HG02759 (cell line): ENCODE measurements around the gene LRG1.
"Not testable (repeated sequence)": the region's sequence is repeated elsewhere in the genome, so short reads cannot be mapped to it uniquely, and the experiment has no call there.

Source experiments
- ATAC-seq: cut with Tn5 transposase; IDR thresholded peaks from one replicate; pipeline ENCODE4 v1.9.1; 2021; ENCODE audit warnings: mild to moderate bottlenecking, moderate library complexity; ENCODE audit not compliant: unreplicated experiment

LRG1 gene

DNA sequence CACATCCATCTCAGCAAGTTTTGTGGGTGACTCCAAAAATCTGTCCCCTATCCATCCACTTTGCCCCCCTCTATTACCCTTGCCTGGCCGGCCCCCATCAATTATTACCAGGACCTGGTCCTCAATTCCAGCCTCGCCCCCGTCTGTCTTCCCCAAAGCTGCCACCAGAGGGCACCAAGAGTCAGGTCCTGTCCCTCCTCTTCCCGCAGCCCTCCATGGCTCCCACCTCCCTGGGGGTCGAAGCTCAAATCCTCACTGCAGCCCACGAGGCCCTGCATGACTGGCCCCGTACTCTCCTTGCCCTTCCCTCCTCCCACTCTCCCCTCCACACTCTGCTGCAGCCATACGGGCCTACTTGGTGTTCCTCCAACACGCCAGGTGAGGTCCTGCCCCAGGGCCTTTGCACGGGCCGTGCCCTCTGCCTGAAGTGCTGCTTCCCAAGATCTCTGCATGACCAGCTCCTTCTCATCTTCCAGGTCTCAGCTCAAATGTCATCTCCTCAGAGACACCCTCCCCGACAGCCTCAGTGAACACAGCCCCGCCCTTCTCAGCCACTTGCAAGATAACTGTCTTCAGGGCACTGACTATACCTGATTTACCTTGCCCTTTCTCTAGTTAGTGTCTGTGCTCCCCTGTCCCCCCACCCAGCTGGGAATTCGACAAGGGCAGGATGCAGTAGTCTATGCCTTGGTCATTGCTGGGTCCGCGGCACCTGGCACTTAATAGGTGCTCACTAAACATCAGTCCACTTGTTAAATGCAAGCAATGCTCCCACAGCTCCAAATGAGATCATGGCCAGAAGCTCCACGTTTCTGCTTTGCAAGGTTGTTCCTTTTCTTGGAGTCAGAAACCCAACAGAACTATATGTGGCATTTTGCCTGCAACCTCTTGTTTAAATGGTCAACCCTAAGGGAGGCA lies 36.4 kb upstream of the LRG1 start:
- ATAC-seq, result no peak

DNA sequence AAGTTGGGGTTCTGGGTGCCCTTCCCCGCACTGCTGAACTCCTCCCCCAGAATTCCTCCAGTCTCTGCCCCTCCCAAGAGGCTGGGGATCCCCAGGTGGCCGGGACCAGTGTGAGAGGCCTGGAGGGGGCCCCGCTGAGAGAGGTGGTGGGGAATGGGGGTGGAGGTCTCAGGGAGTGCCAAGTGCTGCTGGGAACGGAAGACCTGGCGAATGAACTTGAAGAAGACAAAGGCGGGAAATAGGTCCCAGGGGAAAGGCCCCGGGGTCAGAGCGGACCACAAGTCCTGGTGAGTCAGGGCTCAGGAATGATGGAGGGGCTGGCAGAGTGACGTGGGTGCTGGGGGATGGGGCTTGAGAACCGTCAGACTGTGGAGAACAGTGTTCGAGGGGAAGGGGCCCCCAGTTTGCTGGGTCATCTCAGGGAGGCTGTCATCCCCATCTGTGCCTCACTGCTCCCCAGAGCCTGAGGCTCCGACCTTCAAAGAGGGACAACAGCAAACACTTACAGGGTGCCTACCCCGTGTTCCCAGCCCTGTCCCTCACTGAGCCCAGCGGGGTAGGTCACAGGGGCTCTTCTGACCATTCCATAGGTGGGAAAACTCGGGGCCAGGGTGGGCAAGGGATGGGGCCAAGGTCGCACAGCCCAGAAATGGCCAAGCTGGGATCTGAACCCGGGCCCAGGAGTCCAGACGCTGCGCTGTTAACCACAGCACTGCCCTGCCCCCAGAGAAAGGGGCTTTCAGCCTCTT lies 35.6 kb upstream of the LRG1 start:
- ATAC-seq, result no peak

DNA sequence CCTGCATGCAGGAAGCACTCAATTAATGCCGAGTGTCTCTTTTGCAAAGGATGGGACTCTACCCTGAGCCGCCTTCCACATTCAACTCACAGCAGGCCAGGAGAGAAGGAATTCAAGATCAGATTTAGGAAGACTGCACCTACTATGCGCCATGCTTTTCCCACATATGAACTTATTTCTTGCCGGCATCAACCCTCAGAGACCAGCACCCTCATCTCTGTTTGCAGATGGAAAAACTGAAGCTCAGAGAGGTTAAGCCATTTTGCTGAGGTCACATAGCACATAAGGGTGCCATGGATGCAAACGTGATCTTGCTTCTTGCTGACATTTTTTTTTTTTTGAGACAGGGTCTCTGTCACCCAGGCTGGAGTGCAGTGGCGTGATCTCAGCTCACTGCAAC lies 33.8 kb upstream of the LRG1 start:
- no peak for ATAC-seq

DNA sequence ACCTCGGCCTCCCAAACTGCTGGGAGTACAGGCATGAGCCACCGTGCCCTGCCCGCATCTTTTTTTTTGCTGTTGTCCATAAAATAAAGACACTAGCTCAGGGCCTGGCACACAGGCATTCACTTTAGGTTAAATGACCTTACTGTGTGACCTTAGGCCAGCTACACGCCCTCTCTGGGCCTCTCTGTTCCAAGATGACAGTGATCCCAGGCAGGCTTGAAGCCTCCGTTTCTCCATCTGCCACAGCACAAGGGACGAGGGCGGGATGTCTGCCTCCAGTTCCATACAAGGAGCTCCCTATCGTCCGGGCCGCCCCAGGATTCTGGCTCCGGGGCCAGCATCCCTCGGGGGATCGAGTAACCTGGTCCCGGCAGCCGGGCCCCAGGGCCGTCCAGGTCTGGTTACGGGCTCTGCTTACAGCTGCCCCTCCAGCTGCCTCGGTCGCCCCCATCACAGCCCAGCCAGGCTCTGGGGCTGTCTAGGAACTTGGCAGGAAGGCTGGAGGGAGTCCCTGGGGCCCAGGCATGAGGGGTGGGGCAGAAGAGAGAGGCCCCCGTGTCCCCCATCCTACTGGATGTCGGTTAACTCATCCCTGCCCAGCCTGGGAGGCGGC lies 31.6 kb upstream of the LRG1 start:
- no peak for ATAC-seq

DNA sequence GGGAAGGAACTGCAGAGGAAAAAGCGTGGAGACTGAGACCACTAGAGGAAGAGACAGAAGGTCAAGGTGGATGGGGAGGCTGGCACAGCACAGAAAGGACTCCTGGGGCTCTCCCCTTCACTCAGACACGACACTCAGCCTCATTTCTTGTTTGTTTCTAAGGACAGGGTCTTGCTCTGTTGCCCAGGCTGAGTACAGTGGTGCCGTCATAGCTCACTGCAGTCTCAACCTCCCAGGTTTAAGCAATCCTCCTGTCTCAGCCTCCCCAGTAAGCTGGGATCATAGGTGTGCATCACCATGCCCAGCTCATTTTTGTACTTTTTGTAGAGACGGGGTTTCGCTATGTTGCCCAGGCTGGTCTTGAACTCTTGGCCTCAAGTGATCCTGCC lies 31.1 kb upstream of the LRG1 start:
- ATAC-seq, result no peak

DNA sequence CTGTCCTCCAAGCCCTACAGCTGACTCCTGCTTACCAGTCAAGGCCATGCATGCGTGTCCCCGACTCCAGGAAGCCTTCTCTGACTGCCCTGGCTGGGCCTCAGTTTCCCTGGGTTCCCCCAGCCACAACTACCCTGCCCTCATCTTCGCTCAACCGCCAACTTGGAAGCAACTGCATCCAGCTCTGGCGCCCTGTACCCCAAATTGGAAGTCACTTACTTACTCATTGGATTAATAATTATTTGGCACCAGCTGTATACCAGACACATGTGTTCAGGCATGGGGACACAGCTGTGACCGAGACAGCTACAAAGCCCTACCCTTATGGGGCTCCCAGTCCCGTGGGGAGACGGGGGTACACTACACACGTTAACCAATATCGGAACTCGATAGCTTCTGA lies 30.6 kb upstream of the LRG1 start:
- ATAC-seq, result no peak

DNA sequence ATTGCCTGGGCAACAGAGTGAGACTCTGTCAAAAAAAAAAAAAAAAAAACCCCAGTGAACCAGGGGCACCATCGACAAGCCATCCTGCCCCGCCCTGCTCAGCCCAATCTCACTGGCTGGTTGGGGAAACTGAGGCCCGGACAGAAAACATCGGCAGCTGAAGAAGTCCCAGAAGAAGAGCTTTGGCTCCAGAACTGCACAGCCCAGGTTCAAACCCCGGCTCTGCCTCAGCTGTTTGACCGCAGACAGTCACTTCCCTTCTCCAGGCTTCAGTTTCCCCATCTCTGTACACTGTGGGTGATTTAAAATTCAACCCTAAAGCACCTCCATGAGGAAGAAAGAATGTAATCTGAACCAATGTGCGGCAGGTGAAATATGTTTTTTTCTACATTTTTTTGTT lies 29.1 kb upstream of the LRG1 start:
- no peak for ATAC-seq

DNA sequence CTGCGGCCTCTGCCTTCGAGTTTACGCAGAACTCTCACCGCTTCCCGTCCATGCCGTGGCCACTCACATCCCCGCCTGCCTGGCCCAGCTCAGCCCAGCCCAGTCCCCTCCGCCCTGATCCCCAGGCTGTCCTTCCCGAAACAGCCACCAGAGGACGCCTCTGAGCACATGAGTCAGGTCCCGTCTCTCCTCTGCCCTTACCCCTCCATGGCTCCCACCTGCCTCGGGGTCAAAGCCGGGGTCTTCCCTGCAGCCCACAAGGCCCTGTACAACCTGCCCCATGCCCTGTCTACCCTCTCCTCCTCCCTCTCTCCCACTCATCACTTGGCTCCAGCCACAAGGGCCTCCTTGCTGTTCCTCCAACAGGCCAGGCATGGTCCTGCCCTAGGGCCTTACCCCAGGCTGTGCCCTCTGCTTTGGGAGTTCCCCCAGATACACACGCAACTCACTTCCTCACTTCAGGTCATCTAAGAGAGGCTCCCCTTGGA lies 27.8 kb upstream of the LRG1 start:
- ATAC-seq, result no peak

DNA sequence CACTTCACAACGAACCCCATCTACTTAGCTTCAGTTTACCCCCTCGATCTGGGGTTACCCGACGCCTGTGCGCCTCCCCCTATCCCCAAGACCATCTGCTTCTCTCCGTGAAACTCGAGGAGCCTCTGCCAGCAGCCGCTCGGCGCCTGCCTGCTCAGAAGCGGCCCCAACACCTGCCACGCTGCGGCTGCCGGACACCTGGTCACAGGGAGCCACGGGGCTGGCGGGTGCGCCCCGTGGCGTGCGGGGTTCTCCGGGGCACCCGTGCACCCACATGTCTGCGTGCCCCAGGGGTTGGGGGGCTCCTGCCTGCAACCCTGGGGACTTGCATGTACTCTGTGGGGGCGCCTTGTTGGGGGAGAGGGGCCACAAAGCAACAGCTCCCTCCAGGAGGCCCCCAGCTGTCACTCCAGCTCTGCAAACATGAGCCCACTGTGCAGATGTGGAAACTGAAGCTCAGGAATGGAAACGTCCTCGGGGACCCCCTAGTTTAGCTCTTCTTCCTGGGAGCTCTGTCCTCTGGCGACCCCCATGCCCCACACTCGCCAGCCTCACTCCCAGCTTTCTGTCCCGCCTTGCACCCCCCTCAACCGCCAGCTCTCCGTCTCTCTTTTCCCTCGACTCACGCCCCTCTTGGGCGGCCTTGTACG lies 26.7 kb upstream of the LRG1 start:
- ATAC-seq, result no peak

DNA sequence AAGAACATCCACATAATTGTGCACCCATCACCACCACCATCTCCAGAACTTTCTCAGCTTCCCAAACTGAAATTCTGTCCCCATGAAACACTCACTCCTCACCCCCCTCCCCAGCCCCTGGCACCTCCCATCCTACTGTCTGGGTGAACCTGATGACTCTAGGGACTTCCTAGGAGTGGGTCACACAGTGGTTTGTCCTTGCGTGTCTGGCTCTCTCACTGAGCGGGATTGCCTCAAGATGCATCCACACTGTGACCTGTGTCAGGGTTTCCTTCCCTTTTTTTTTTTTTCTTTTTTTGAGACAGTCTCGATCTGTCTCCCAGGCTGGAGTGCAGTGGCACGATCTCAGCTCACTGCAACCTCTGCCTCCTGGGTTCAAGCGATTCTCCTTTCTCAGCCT lies 23.7 kb upstream of the LRG1 start:
- ATAC-seq, result not testable (repeated sequence)

DNA sequence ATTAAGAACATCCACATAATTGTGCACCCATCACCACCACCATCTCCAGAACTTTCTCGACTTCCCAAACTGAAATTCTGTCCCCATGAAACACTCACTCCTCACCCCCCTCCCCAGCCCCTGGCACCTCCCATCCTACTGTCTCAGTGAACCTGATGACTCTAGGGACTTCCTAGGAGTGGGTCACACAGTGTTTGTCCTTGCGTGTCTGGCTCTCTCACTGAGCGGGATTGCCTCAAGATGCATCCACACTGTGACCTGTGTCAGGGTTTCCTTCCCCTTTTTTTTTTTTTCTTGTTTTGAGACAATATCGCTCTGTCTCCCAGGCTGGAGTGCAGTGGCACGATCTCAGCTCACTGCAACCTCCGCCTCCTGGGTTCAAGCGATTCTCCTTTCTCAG lies 22.2 kb upstream of the LRG1 start:
- ATAC-seq, result not testable (repeated sequence)

DNA sequence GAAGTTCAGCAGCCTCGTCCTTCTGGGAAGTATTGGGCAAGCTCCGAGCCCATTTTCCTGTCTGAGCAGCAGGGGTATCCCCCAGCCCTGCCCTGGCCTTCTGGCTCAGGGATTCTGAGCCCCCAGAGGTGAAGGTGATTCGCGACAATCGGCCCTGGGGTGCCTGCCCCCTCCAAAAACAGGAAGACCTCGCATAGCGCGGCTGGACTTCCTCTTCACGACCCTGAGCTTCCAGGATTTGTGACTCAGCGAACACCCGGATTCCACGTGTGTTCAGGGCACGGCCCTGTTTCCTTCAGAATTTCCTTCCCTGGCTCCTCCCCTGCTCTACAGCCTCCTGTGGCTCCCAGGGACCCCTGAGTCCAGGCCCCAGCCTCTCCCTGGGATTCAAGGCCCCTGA lies 19.7 kb upstream of the LRG1 start, which contains the start of gene SEMA6B:
Gene SEMA6B (minus strand): TSS at position 116 of the 400 bp plus-strand sequence. CDS start 1,227 bp downstream, outside the sequence.
- no peak for ATAC-seq

DNA sequence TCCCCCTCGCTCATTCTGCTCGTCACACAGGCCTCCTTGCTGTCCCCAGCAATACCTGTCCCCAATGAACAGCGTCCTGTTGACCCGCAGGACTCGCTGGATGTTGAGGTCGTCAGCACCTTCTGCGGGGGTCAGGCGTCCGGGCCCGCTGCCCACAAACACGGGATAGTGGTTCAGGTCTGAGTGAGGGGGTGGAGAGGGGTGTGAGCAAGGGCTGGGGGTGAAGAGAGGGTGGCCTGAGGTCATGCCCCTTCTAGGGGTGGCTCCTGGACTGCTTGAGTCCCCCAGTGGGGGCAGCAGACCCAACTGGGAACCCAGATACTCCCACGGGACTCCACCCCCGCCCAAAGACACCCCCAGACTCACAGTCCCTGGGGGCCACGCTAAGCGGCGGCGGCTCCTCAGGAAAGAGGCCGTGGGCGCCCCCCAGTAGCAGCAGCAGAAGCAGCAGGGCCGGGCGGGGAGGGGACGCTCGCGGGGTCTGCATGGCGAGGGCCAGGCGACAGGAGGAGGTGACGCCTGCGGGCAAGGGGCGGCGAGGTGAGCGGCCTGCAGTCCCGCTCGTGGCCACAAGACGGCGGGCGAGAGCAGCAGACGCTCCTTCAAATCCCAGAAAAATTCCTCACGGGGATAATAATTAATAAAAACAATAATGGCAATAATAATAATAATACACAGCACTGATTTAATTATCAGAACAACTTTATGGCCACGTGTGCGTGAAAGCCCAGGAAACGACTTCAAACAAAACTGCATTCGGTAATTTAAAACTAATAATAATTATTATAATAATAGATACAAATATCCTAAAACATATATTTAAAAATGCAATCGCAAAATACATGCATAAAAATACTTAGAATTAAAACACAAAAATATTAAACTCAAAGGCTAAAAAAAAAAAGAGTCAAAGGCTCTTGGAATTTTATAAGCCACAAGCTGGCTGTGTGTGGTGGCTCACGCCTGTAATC lies 18.4 kb upstream of the LRG1 start:
- no peak for ATAC-seq

DNA sequence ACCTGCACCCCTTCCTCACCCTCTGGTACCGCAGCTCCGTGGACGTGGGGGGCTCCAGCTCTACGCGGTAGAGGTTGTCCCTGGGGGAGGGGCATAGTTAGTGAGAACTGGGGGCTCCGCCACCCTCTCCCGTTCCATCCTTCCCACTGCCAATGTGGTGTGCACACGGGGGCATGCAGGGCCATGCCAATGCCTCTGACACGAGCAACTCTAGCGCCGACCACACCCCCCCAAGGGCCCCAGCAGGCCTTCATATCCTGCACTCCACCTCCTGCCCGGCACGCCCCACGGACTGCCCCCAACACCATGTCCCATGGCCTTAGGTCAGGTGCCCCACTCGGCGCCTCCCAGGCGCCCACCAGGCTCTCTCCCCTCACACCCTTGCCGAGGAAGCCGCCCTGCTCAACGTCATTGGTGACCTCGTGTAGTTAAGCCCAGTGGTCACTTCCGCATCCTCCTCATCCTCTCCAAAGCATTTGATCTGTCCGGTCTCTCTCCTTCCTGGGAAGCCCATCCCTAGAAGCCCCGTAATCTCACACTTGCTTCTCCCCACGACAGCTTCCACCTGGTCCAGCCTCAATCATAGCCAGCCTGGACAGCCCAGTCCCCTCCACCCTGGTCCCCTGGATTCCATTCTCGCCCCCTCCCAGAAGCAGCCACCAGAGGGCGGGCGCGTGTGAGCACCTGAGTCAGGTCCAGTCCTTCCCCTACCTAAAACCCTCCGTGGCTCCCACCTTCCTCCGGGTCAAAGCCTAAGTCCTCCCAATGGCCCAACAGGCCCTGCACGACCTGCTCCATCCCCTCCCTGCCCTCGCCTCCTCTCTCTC lies 17.5 kb upstream of the LRG1 start:
- ATAC-seq, result no peak

DNA sequence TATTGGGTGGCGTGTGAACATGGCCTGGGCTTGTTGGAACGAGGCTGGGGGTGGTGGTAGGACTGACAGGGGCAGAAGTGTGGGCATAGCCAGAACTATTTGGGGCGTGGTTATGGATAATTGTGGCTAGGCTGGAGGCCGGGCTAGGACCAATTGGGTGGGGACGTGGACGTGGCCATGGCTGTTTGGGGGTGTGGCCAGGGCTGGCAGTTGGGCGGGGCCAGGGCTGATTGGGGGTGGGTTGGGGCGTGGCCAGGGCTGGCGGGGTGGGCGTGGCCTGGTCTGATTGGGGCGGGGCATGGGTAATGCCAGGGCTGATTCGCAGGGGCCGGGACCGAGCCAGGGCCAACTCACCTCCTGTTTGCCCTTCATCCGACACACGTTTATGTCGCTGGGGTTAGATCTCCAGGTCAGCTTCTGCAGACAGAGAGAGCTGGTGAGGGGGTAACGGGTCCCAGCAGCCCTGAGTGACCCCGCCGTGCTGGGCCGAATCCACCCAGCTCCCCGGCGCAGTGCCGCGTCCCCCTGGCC lies 16.8 kb upstream of the LRG1 start:
- ATAC-seq, result no peak

DNA sequence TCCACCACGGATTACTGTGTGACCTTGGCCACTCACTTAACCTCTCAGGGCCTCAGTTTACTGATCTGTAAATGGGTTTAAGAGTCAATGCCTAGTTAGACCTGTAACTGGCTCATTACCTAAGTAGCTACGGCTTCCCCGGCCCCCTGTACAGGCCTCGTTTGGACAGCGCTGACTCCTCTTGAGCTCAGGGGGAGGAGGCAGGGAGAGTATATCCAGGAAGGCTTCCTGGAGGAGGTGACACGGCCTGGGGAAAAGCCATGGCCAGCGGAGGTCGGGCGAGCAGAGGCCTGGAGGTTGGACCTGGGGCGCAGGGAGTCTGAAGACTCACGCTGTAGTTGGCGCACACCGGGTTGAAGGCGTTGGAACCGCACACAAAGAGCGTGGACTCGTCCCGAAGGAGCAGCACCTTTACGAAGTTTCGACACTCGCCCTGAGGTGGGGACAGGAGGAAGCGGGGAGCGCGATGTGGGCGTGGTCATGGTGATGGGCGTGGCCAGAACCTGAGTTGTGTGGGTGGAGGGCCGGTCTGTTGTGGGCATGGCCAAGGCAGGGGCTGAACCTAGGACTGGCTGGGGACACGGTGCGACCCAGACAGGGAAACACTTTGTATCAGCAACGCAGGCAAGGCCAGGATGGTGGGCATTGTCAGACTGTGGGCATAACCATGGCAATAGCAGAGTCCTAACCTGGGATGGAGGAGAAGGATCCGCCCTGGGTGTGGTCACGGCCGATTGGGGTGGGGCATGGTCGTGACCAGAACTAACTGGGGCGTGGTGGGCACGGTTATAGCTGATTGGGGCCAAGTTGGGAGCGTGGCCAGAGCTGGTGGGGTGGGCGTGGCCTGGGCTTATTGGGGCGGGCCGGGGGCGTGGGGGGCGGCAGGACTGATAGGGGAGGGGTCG lies 16.1 kb upstream of the LRG1 start:
- no peak for ATAC-seq

DNA sequence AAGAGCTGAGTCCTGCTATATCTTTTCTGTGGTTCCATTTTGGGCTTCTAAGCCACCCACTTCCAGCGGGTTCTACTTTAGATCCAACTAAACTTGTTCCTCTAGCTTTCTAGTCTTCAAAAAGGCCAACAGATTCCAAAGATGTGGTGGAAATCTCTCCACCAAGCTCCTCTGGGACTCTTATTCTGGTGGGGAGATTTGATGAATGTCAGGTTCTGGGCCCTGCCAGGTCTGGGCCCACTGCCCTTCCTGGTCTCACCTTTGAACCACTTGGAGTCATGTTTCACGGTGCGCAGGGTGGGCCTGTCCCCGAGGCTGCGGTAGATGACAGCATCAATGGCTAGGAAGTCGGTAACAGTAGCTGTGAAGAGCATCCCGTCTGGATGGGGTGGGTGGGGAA lies 14.9 kb upstream of the LRG1 start:
- ATAC-seq, result no peak

DNA sequence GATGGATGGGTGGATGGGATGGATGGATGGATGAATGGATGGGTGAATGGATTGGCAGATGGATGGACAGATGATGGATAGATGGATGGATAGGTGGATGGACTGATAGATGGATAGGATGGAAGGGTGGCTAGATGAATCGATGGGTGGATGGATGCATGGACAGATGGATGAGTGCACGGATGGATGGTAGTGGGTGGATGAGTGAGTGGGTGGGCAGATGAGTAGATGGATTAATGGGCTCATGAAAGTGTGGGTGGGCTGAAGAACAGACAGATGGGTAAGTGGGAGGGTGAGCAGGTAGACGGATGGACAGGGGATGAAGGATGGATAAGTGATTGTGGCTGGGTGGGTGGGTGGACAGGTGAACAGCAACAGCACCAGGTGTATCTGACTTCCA lies 13.9 kb upstream of the LRG1 start:
- no peak for ATAC-seq
